ENCODE results near the gene SLX9.

DNA sequence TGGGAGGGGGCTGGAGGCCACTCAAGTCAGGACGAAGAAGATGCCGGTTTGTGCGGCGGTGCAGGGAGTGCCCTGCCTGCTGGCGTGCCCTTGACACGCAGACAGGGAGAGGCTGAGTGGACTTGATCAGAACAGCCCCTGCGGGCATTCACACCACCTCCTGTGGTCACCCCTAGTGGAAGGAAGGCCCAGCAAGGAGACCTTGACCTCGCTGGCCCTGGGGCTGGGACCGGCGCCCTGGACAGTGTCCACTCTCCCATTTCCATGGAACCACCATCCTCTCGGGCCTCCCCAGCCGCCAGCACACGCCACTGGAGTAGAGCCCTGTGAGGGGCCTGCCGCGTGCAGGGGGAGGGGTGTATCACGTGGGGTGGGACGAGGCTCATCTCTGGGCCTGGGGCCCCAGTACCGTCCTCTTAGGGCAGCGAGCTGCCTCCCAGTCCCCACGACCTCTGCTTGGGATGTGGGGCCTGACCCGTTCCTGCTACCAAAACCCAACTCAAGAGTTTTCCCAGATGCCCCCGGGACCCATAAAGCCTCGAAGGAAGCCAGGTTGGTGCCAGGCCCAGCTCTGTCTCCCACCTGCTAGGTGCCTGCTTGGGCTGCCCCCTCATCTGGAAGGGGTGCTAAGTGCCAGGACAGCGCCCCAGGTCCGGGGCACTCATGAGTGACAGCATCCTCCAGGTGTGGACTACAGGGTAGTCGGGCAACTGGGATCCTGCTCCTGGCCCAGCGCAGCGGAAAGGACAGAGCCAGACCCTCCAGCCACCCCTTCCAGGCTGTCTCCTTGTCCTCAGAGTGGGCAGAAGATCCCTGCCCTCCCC is 62.8 kb downstream of the SLX9 start:
- TF ChIP-seq CTCF (IDR thresholded peaks at IDR 0.05; ENCODE audit: low read length): no peak
- no peak for TF ChIP-seq EZH2 (IDR thresholded peaks at IDR 0.05; ENCODE audit: borderline replicate concordance, low read length)
